GM12864 (cell line): ENCODE data around the gene SH2D1A.
"Not testable (repeated sequence)": the region's sequence is repeated elsewhere in the genome, so short reads cannot be mapped to it uniquely, and the experiment has no call there.

ENCODE experiments used
- DNase-seq: peaks from one replicate; pipeline ENCODE4 v3.0.0-alpha.2; 2011; ENCODE audit warnings: low read depth
- H3K4me3 ChIP-seq: 2 replicates; pipeline ENCODE4 v1.5.1; 2011; ENCODE audit warnings: mild to moderate bottlenecking, low read depth, low read length, control low read depth
- CTCF ChIP-seq: IDR thresholded peaks from 2 replicates; pipeline ENCODE4 v1.5.1; 2011; ENCODE audit warnings: low read depth, mild to moderate bottlenecking, moderate library complexity, low read length, control low read depth, inconsistent platforms; ENCODE audit errors: missing control alignments

The SH2D1A gene

GRCh38 chrX:124333862-124334261 is 12.5 kb upstream of the SH2D1A start:
- no peak overlapping the region for H3K4me3 ChIP-seq
- TF ChIP-seq CTCF: no peak
- no peak for DNase-seq

GRCh38 chrX:124334555-124334954 is 11.8 kb upstream of the SH2D1A start:
- not testable (repeated sequence) for H3K4me3 ChIP-seq, DNase-seq

- no peak overlapping the region for H3K4me3 ChIP-seq
- no peak for DNase-seq
- no peak for TF ChIP-seq CTCF
These were observed 10.8 kb upstream of the SH2D1A start for GRCh38 chrX:124335598-124335997.

- TF ChIP-seq CTCF: no peak
- no peak for DNase-seq
- no peak overlapping the region for H3K4me3 ChIP-seq
These were observed 8.4 kb upstream of the SH2D1A start for GRCh38 chrX:124337916-124338315.

- no peak overlapping the region for H3K4me3 ChIP-seq
- no peak for TF ChIP-seq CTCF
- no peak for DNase-seq
These were observed 7.4 kb upstream of the SH2D1A start for GRCh38 chrX:124338733-124339514.

- H3K4me3 ChIP-seq: no peak overlapping the region
- no peak for DNase-seq
- no peak for TF ChIP-seq CTCF
These were observed 4.8 kb upstream of the SH2D1A start for GRCh38 chrX:124341396-124342132.

- no peak for DNase-seq
- no peak for TF ChIP-seq CTCF
- H3K4me3 ChIP-seq: no peak overlapping the region
These were observed 4.0 kb upstream of the SH2D1A start for GRCh38 chrX:124342174-124342867.
